Stimulated activated naive CD4-positive, alpha-beta T cell treated with Interleukin-2 at 50 U/mL for 16 hours (primary cell): ENCODE data around the gene CFH.
"Not testable (repeated sequence)": the region's sequence is repeated elsewhere in the genome, so short reads cannot be mapped to it uniquely, and the experiment has no call there.

Source experiments
- DNase-seq: peaks from one replicate; lab custom pipeline; 2025; lab: John Stamatoyannopoulos, UW

CFH gene

GRCh38 chr1:196651637-196652215 is at the start of gene CFH:
CFH (plus strand) TSS chr1:196652043; CDS start chr1:196652118, 75 bp downstream.
- no peak for DNase-seq

GRCh38 chr1:196603651-196604050 is 48.2 kb upstream of the CFH start:
- DNase-seq = no peak

GRCh38 chr1:196607981-196608380 is 43.9 kb upstream of the CFH start:
- no peak for DNase-seq

DNA sequence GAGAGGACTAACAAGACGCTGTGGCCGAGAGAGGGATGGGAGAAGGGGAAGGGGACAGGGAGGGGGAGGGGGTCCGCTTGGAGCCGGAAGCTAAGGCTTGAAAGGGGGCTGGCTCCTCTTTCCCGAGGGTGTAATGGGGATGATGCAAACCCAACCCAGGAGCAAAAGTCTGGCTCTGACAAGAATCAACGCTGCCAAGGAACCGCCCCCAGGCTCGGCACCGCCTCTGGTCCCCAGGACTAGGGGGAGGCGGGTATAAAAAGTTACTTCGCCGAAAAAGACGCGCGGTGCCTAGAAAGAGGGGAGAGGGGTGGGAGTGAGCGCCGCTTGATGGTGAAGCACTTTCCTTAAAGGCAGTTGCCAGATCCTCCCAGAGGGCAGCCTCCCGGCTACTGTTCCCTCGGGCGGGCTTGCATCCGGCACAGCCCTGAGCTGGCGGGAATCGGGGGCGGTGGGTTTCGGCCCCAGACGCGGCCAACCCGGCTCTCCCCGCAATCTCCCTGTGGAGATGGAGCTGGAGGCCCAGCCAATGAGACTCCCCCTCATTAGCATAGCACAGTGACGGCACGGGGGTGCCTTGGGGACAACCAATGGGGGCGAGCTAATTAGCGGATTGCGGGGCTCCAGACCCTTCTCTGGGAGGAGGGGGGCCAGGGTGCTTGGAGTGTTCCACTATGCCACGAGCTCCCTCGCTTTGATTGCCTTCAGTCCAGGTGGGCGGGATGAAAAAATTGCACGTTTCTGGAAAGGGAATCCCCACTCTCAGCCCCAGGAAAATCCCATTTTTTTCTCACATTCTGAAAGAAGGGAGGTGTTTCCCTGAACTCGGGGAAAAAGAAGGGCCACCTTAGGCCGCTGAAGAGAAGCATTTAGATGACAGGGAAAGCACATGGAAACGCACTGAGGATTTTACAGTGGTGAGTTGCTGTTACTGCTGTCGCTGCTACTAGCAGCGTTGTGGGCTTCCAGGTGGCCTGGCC is 43.2 kb upstream of the CFH start, which contains the start of gene KCNT2:
Gene KCNT2 (minus strand): TSS at position 51 of the 980 bp plus-strand sequence. CDS start 131 bp downstream, outside the sequence.
- DNase-seq = peak; percentile 2

GRCh38 chr1:196609370-196609737 is 42.5 kb upstream of the CFH start:
- no peak for DNase-seq

- no peak for DNase-seq
Measured at GRCh38 chr1:196611873-196612272, 40.0 kb upstream of the CFH start.

GRCh38 chr1:196619721-196620120 is 32.1 kb upstream of the CFH start:
- DNase-seq = no peak

DNA sequence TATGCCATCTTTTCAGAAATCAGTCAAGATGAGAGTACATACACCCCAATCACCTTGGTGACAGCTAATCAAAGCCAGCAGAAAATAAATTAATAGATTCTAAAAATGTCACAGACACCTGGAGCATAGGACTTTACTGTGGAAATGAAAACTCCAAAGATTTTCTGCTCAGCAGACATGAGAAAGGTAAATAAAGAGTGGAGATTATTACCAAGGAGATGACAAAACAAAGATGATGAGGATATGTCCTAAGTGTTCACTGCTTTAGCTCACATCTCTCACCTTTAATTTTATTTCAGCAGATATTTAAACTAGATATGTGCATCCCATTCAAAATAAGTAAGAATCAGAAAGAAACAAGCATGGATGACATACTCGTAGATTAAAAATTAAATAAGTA is 28.8 kb upstream of the CFH start:
- DNase-seq = no peak

- no peak for DNase-seq
Measured at GRCh38 chr1:196628838-196629237, 23.0 kb upstream of the CFH start.

DNA sequence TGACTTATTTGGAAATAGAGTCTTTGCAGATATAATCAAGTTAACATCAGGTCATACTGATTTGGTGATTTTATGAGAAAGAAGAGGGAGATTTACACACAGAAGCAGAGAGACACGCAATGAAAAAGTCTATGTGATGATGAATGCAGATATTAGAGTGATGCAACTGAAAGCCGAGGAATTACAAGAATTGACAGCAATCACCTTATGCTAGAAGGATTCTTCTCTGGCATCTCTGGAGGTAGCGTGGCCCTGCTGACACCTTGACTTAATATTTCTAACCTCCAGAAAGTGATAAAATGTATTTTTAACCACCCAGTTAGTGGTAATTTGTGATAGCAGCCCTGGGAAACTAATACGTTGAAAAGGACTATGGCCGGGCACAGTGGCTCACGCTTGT is 14.2 kb upstream of the CFH start:
- no peak for DNase-seq

- no peak for DNase-seq
Measured at GRCh38 chr1:196638466-196638865, 13.4 kb upstream of the CFH start.

- DNase-seq = not testable (repeated sequence)
Measured at GRCh38 chr1:196639291-196639690, 12.6 kb upstream of the CFH start.

DNA sequence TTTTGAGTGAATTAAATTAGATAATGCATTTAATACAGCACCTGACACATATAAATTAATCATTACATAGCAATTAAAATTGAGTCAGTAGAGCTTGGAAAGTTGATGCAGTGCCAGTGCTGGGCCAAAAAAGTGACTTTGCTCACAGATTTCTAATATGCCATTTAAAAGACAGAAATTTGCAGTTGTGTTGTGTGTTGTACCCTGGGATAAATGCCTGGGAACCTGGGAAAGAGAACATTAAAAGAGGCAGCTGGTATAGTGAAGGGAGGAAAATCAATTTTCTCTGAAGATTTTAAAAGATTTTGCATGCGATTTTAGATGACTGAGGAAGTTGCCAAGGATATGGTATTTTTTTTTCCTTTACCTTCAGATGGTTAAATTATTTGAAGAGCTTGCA is 10.9 kb upstream of the CFH start:
- DNase-seq = no peak

DNA sequence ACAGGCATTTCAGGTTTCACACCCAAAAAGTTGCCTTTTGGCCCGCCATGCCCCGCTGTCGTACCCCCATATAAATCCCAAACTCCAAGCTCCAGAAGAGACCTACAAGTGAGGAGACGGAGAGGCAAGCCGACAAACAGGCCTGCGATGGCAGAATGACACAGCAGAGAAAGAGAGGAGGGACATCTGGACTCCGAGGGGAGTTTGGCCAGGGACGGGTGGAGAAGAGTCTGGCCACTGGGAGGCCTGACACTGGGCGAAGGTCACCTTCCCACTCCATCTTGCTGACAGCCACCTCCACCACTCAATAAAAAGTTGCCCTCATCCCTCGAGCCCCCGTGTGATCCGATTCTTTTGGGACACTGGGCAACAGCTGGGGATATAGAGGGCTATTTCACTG is 1.9 kb upstream of the CFH start:
- no peak for DNase-seq

DNA sequence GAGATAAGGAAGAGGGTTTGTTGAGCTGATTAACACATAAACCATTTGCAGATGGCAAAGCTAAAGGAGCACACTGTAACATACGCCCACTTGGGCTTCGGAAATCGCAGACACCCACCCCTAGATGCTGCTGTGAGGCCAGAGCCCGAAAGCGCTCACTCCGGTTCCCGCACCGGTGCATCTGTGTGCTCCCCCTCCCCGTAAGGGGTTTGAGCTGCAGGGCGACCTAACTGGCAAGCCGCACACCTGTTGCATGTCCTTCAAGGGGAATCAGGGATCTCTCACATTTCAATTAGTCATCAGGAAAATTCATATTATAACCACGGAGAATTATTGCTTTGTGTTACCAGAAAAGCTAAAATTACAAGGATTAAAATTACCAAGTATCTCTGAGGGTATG is 1.4 kb upstream of the CFH start:
- no peak for DNase-seq

- no peak for DNase-seq
Measured at GRCh38 chr1:196651079-196651478, 764 bp upstream of the CFH start.

- no peak for DNase-seq
Measured at GRCh38 chr1:196654271-196654670, 2.4 kb downstream of the CFH start.

DNA sequence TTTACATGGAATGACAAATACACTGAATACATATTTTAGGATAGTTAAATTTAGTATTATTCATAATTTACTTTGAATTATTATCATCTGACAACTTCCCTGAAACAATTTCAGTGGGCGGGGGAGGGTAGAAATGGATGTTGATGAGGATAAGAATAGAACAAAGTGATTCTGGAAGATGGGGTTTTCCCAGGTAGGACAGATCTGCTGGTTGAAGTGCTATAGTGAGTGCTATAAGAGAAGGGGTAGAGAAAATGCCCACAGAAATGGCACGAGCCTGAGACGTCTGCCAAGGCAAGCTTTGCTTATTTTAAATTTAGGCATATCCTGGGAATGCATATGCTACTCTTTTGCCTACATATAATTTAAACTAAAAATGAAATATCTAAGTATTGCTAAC is 3.2 kb downstream of the CFH start:
- no peak for DNase-seq

- DNase-seq = no peak
Measured at GRCh38 chr1:196655494-196655893, 3.7 kb downstream of the CFH start.

GRCh38 chr1:196659471-196659870 is 7.6 kb downstream of the CFH start:
- no peak for DNase-seq

- no peak for DNase-seq
Measured at GRCh38 chr1:196660272-196660671, 8.4 kb downstream of the CFH start.

GRCh38 chr1:196660852-196661251 is 9.0 kb downstream of the CFH start:
- no peak for DNase-seq

DNA sequence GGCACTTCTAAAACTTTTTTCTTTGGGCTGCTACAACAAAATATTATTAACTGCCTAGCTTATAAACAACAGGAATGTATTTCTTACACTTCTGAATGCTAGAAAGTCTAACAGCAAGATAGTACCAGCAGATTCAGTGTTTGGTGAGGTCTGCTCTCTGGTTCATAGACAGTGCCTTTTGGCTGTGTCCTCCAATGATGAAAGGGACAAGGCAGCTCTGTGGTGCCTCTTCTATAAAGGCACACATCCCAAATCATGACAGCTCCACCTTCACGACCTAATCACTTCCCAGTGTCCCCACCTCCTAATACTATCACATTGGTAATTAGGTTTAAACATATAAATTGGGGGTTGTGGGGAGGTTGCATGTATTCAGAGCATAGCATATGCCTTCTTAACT is 9.5 kb downstream of the CFH start:
- no peak for DNase-seq
